ENCODE measurements around the gene UGT2B7.
"Not testable (repeated sequence)": the region's sequence is repeated elsewhere in the genome, so short reads cannot be mapped to it uniquely, and the experiment has no call there.

UGT2B7 gene

GRCh38 chr4:69104719-69105275 lies 8.5 kb downstream of the UGT2B7 start:
- Histone ChIP-seq H3K4me2 (ENCODE audit: low read depth, low read length, poor library complexity, severe bottlenecking) (no peak overlapping the region), H3F3A (ENCODE audit: insufficient read depth) (no peaks in the 10 kb centered on the region), H3K27ac (ENCODE audit: low read depth, low read length) (no peak overlapping the region)

GRCh38 chr4:69115151-69115850 lies 19.0 kb downstream of the UGT2B7 start:
- H3K9me2 ChIP-seq (replicated peaks; ENCODE audit: insufficient read depth, low read length); H3F3A ChIP-seq (ENCODE audit: insufficient read depth); H3K27me3 ChIP-seq (ENCODE audit: low read length); H3K4me2 ChIP-seq (ENCODE audit: low read depth, low read length, poor library complexity, severe bottlenecking); H3K27ac ChIP-seq (ENCODE audit: low read depth, low read length); H2AFZ ChIP-seq (ENCODE audit: low read depth, low read length, severe bottlenecking); H3K9ac ChIP-seq (ENCODE audit: low read length); H3K36me3 ChIP-seq (ENCODE audit: low read length); H3K4me3 ChIP-seq (ENCODE audit: insufficient read depth, low read length, poor library complexity, severe bottlenecking); H4K20me1 ChIP-seq (ENCODE audit: low read depth, low read length); H3K79me2 ChIP-seq (ENCODE audit: insufficient read depth, low read length); H3K9me3 ChIP-seq (ENCODE audit: insufficient read depth, low read length): not testable (repeated sequence)

More at GRCh38 chr4:69104719-69105275, 8.5 kb downstream of the UGT2B7 start:
- Histone ChIP-seq H3K4me3 (ENCODE audit: insufficient read depth, low read length, poor library complexity, severe bottlenecking) (no peak overlapping the region), H3K9ac (ENCODE audit: low read length) (no peak overlapping the region), H4K20me1 (ENCODE audit: low read depth, low read length) (no peaks in the 10 kb centered on the region), H3K27me3 (ENCODE audit: low read length) (no peaks in the 10 kb centered on the region), H3K9me2 (replicated peaks; ENCODE audit: insufficient read depth, low read length) (no peaks in the 10 kb centered on the region), H3K36me3 (ENCODE audit: low read length) (no peaks in the 10 kb centered on the region), H2AFZ (ENCODE audit: low read depth, low read length, severe bottlenecking) (no peak overlapping the region), H3K79me2 (ENCODE audit: insufficient read depth, low read length) (no peaks in the 10 kb centered on the region), H3K9me3 (ENCODE audit: insufficient read depth, low read length) (no peaks in the 10 kb centered on the region)
- no peak for TF ChIP-seq CTCF (IDR thresholded peaks at IDR 0.05; ENCODE audit: insufficient read depth, low read length, poor library complexity, severe bottlenecking)
- no peak for TF ChIP-seq EZH2phosphoT487 (conservative IDR thresholded peaks at IDR 0.05; ENCODE audit: low read length)

- TF ChIP-seq CTCF (IDR thresholded peaks at IDR 0.05; ENCODE audit: insufficient read depth, low read length, poor library complexity, severe bottlenecking) (no peak), EZH2phosphoT487 (conservative IDR thresholded peaks at IDR 0.05; ENCODE audit: low read length) (no peak)
- Histone ChIP-seq H3K4me2 (ENCODE audit: low read depth, low read length, poor library complexity, severe bottlenecking) (no peak overlapping the region), H3K9me3 (ENCODE audit: insufficient read depth, low read length) (no peaks in the 10 kb centered on the region), H4K20me1 (ENCODE audit: low read depth, low read length) (no peaks in the 10 kb centered on the region), H3K9me2 (replicated peaks; ENCODE audit: insufficient read depth, low read length) (no peaks in the 10 kb centered on the region), H2AFZ (ENCODE audit: low read depth, low read length, severe bottlenecking) (no peak overlapping the region), H3K9ac (ENCODE audit: low read length) (no peak overlapping the region), H3K27ac (ENCODE audit: low read depth, low read length) (no peak overlapping the region), H3K4me3 (ENCODE audit: insufficient read depth, low read length, poor library complexity, severe bottlenecking) (no peak overlapping the region), H3K36me3 (ENCODE audit: low read length) (no peaks in the 10 kb centered on the region), H3K27me3 (ENCODE audit: low read length) (no peaks in the 10 kb centered on the region), H3K79me2 (ENCODE audit: insufficient read depth, low read length) (no peaks in the 10 kb centered on the region), H3F3A (ENCODE audit: insufficient read depth) (no peaks in the 10 kb centered on the region)
Measured at GRCh38 chr4:69115851-69116213, 19.6 kb downstream of the UGT2B7 start.

GRCh38 chr4:69116645-69117321 lies 20.5 kb downstream of the UGT2B7 start:
- Histone ChIP-seq H2AFZ (ENCODE audit: low read depth, low read length, severe bottlenecking) (no peak overlapping the region), H3K9me3 (ENCODE audit: insufficient read depth, low read length) (no peaks in the 10 kb centered on the region), H3K9me2 (replicated peaks; ENCODE audit: insufficient read depth, low read length) (no peaks in the 10 kb centered on the region), H3K36me3 (ENCODE audit: low read length) (no peaks in the 10 kb centered on the region), H3F3A (ENCODE audit: insufficient read depth) (no peaks in the 10 kb centered on the region), H3K9ac (ENCODE audit: low read length) (no peak overlapping the region), H4K20me1 (ENCODE audit: low read depth, low read length) (no peaks in the 10 kb centered on the region), H3K27ac (ENCODE audit: low read depth, low read length) (no peak overlapping the region), H3K4me3 (ENCODE audit: insufficient read depth, low read length, poor library complexity, severe bottlenecking) (no peak overlapping the region), H3K27me3 (ENCODE audit: low read length) (no peaks in the 10 kb centered on the region), H3K79me2 (ENCODE audit: insufficient read depth, low read length) (no peaks in the 10 kb centered on the region), H3K4me2 (ENCODE audit: low read depth, low read length, poor library complexity, severe bottlenecking) (no peak overlapping the region)
- TF ChIP-seq CTCF (IDR thresholded peaks at IDR 0.05; ENCODE audit: insufficient read depth, low read length, poor library complexity, severe bottlenecking) (no peak), EZH2phosphoT487 (conservative IDR thresholded peaks at IDR 0.05; ENCODE audit: low read length) (no peak)

Measured in SU-DHL-6 (cell line).